ENCODE data around the gene SRPRB.

SRPRB gene

GRCh38 chr3:133828576-133829309, 23.1 kb downstream of the SRPRB start:
- no peak for DNase-seq

- no peak for DNase-seq
Observed at GRCh38 chr3:133829310-133829707, 23.7 kb downstream of the SRPRB start.

- no peak for DNase-seq
Observed at GRCh38 chr3:133830071-133830470, 24.5 kb downstream of the SRPRB start.

- no peak for DNase-seq
Observed at GRCh38 chr3:133831966-133832801, 26.6 kb downstream of the SRPRB start.

- no peak for DNase-seq
Observed at GRCh38 chr3:133832802-133833144, 27.2 kb downstream of the SRPRB start.

- no peak for DNase-seq
Observed at GRCh38 chr3:133833267-133833666, 27.7 kb downstream of the SRPRB start.

- DNase-seq: no peak
Observed at GRCh38 chr3:133833880-133834620, 28.4 kb downstream of the SRPRB start.

- no peak for DNase-seq
Observed at GRCh38 chr3:133834621-133835417, 29.2 kb downstream of the SRPRB start.

GRCh38 chr3:133835418-133835743, 29.8 kb downstream of the SRPRB start:
- DNase-seq: no peak

- DNase-seq: no peak
Observed at GRCh38 chr3:133835961-133836360, 30.3 kb downstream of the SRPRB start.

GRCh38 chr3:133836497-133837158, 31.0 kb downstream of the SRPRB start:
- DNase-seq: no peak

- DNase-seq: no peak
Observed at GRCh38 chr3:133837487-133838295, 32.1 kb downstream of the SRPRB start.

- DNase-seq: no peak
Observed at GRCh38 chr3:133838296-133838789, 32.7 kb downstream of the SRPRB start.

GRCh38 chr3:133838916-133839800, 33.5 kb downstream of the SRPRB start:
- no peak for DNase-seq

- no peak for DNase-seq
Observed at GRCh38 chr3:133840055-133840737, 34.6 kb downstream of the SRPRB start.

- DNase-seq: no peak
Observed at GRCh38 chr3:133840767-133841166, 35.2 kb downstream of the SRPRB start.

GRCh38 chr3:133841196-133841595, 35.6 kb downstream of the SRPRB start:
- DNase-seq: no peak

GRCh38 chr3:133842158-133842557, 36.5 kb downstream of the SRPRB start:
- DNase-seq: no peak

GRCh38 chr3:133843634-133844033, 38.0 kb downstream of the SRPRB start:
- DNase-seq: no peak

GRCh38 chr3:133845127-133845526, 39.5 kb downstream of the SRPRB start:
- no peak for DNase-seq

Data from NCI-H1436 (cell line).